ENCODE results near the gene BTNL9. TPM values are rescaled to one million over a fixed set of nuclear protein-coding genes. Genes with fewer than 3 reads are reported as not detected.

BTNL9 gene
- polyA plus RNA-seq, 1 experiment: not detected

Small RNA genes within 50 kb of the gene (small RNA-seq; reads per million reads assigned to genes)
- gene MIR8089 (ENCODE audit: insufficient read length, low read depth) (not detected), gene RNU6-1036P (ENCODE audit: insufficient read length, low read depth) (not detected)

Other genes starting within 250 kb of the BTNL9 start
- gene MGAT1, start 237.5 kb upstream of the BTNL9 start, polyA plus RNA-seq (2011; rRNA removed): 96.2 and 121 TPM in 2 replicates
- 13.7 and 18.0 TPM in 2 replicates for gene ZFP62, start 179.0 kb upstream of the BTNL9 start, polyA plus RNA-seq (2011; rRNA removed)
- not detected in 2 replicates for gene BTNL8, start 141.1 kb upstream of the BTNL9 start, polyA plus RNA-seq (2011; rRNA removed)
- not detected in 2 replicates for gene BTNL3, start 51.4 kb upstream of the BTNL9 start, polyA plus RNA-seq (2011; rRNA removed)
- gene OR2V1, start 90.9 kb downstream of the BTNL9 start, polyA plus RNA-seq (2011; rRNA removed): not detected in 2 replicates
- gene OR2V2, start 107.3 kb downstream of the BTNL9 start, polyA plus RNA-seq (2011; rRNA removed): not detected in 2 replicates
- gene TRIM7, start 164.9 kb downstream of the BTNL9 start, polyA plus RNA-seq (2011; rRNA removed): 0.66 and 1.1 TPM in 2 replicates
- 11.5 and 12.3 TPM in 2 replicates for gene TRIM41, start 183.0 kb downstream of the BTNL9 start, polyA plus RNA-seq (2011; rRNA removed)
- gene RACK1, start 203.6 kb downstream of the BTNL9 start, polyA plus RNA-seq (2011; rRNA removed): 4,422 and 6,028 TPM in 2 replicates
- gene TRIM52, start 220.9 kb downstream of the BTNL9 start, polyA plus RNA-seq (2011; rRNA removed): 6.2 and 8.7 TPM in 2 replicates